Liver (tissue), 9 donors: Measurements from ENCODE around the gene AGO1. TPM values are rescaled to one million over a fixed set of nuclear protein-coding genes. Genes with fewer than 3 reads are reported as not detected.
"Not testable (repeated sequence)": the region's sequence is repeated elsewhere in the genome, so short reads cannot be mapped to it uniquely, and the experiment has no call there.

Source experiments
- DNase-seq: peaks from one replicate; pipeline ENCODE4 v3.0.0-alpha.2; 2017; ENCODE audit warnings: low spot score
- H3K27ac ChIP-seq, 2 donors: one replicate each; pipeline ENCODE4 v1.7.0; 2013; ENCODE audit warnings: inconsistent platforms in 2 of 2, low read length in 2 of 2, control low read depth in 1 of 2, low read depth in 1 of 2, mild to moderate bottlenecking in 1 of 2
- H3K27me3 ChIP-seq, 4 donors: one replicate each; pipeline versions ENCODE4 v1.6.1 to v1.7.0; 2013; ENCODE audit warnings: low read length in 3 of 4, inconsistent platforms in 1 of 4, mild to moderate bottlenecking in 1 of 4, moderate library complexity in 1 of 4; ENCODE audit not compliant: control insufficient read depth in 4 of 4, insufficient read depth in 4 of 4
- H3K36me3 ChIP-seq, 4 donors: one replicate each; pipeline versions ENCODE4 v1.6.1 to v1.7.0; 2013; ENCODE audit warnings: low read length in 3 of 4, mild to moderate bottlenecking in 3 of 4, low read depth in 1 of 4, moderate library complexity in 1 of 4; ENCODE audit not compliant: control insufficient read depth in 4 of 4, insufficient read depth in 3 of 4
- H3K4me1 ChIP-seq, 4 donors: one replicate each; pipeline versions ENCODE4 v1.6.1 to v1.7.0; 2013; ENCODE audit warnings: low read length in 3 of 4, mild to moderate bottlenecking in 3 of 4, moderate library complexity in 1 of 4; ENCODE audit not compliant: control insufficient read depth in 4 of 4, insufficient read depth in 4 of 4
- H3K4me3 ChIP-seq, 3 donors: one replicate each; pipeline versions ENCODE4 v1.6.1 to v1.7.0; 2013; ENCODE audit warnings: low read length in 3 of 3, control low read depth in 1 of 3, low read depth in 1 of 3, mild to moderate bottlenecking in 1 of 3
- H3K9ac ChIP-seq, 2 donors: one replicate each; pipeline ENCODE4 v1.7.0; 2013; ENCODE audit warnings: low read length in 2 of 2, mild to moderate bottlenecking in 2 of 2, moderate library complexity in 2 of 2, control low read depth in 1 of 2, low read depth in 1 of 2
- H3K9me3 ChIP-seq, 4 donors: one replicate each; pipeline versions ENCODE4 v1.6.1 to v1.7.0; 2013; ENCODE audit warnings: low read length in 3 of 4; ENCODE audit not compliant: control insufficient read depth in 4 of 4
- EGR1 ChIP-seq, 2 donors: IDR thresholded peaks; 2 replicates each; pipeline ENCODE4 v1.6.1; 2016 to 2018; ENCODE audit warnings: antibody characterized with exemption in 2 of 2, low read depth in 2 of 2
- FOXA1 ChIP-seq: IDR thresholded peaks from 2 replicates; pipeline ENCODE4 v1.6.1; 2016; ENCODE audit warnings: antibody characterized with exemption
- FOXA2 ChIP-seq: IDR thresholded peaks from 2 replicates; pipeline ENCODE4 v1.6.1; 2016; ENCODE audit warnings: antibody characterized with exemption
- GABPA ChIP-seq, 2 donors: IDR thresholded peaks in 1 of 2; conservative IDR thresholded peaks in 1 of 2; 2 replicates each; pipeline ENCODE4 v1.6.1; 2016; ENCODE audit warnings: antibody characterized with exemption in 2 of 2, mild to moderate bottlenecking in 1 of 2, moderate library complexity in 1 of 2
- HNF4A ChIP-seq, 2 donors: conservative IDR thresholded peaks; 2 replicates each; pipeline ENCODE4 v1.6.1; 2016; ENCODE audit warnings: antibody characterized with exemption in 2 of 2, mild to moderate bottlenecking in 2 of 2
- HNF4G ChIP-seq: IDR thresholded peaks from 2 replicates; pipeline ENCODE4 v1.6.1; 2016; ENCODE audit warnings: antibody characterized with exemption
- JUND ChIP-seq, 2 donors: IDR thresholded peaks; 2 replicates each; pipeline ENCODE4 v1.6.1; 2016; ENCODE audit warnings: antibody characterized with exemption in 2 of 2
- NR2F2 ChIP-seq: IDR thresholded peaks from 2 replicates; pipeline ENCODE4 v1.6.1; 2016; ENCODE audit warnings: antibody characterized with exemption
- RAD21 ChIP-seq, 2 donors: IDR thresholded peaks; 2 replicates each; pipeline ENCODE4 v1.6.1; 2016; ENCODE audit warnings: antibody characterized with exemption in 2 of 2, mild to moderate bottlenecking in 2 of 2
- RXRA ChIP-seq, 2 donors: IDR thresholded peaks; 2 replicates each; pipeline ENCODE4 v1.6.1; 2017 to 2018; ENCODE audit warnings: antibody characterized with exemption in 2 of 2, mild to moderate bottlenecking in 1 of 2
- SP1 ChIP-seq: IDR thresholded peaks from 2 replicates; pipeline ENCODE4 v1.6.1; 2018; ENCODE audit warnings: antibody characterized with exemption, mild to moderate bottlenecking
- TAF1 ChIP-seq: conservative IDR thresholded peaks from 2 replicates; pipeline ENCODE4 v1.6.1; 2016; ENCODE audit warnings: antibody characterized with exemption, mild to moderate bottlenecking
- YY1 ChIP-seq: IDR thresholded peaks from 2 replicates; pipeline ENCODE4 v1.6.1; 2016; ENCODE audit warnings: antibody characterized with exemption, mild to moderate bottlenecking
- WGBS: extraction: QIAGEN DNeasy Blood & Tissue Kit; methylation state at CpG from one replicate; pipeline ENCODE4 v1.1.7; 2013; 5-methylcytosine and 5-hydroxymethylcytosine counted together
- polyA plus RNA-seq, 2 donors: library from polyadenylated mRNA; stranded (reverse) in 1 of 2; unstranded in 1 of 2; fragments of 200-250 nt in 1 of 2; fragments of >200 nt in 1 of 2; fragmentation: Nextera tagmentation in 1 of 2; extraction: Ambion mirVana in 1 of 2; gene quantifications; one replicate each; pipeline versions ENCODE4 v1.2.1 to v1.2.3, GENCODE V29; 2013 to 2015
- total RNA-seq, 2 donors: library from RNA; depleted of rRNA; stranded (reverse); fragments of >200 nt; gene quantifications; one replicate each; pipeline ENCODE4 v1.2.3, GENCODE V29; 2014
- TF ChIP-seq, protein P1 (sequence below): IDR thresholded peaks from 2 replicates; pipeline ENCODE4 v1.6.1; 2016; ENCODE audit warnings: antibody characterized with exemption, mild to moderate bottlenecking
- TF ChIP-seq, protein P2 (sequence below): IDR thresholded peaks from 2 replicates; pipeline ENCODE4 v1.6.1; 2016; ENCODE audit warnings: antibody characterized with exemption
- TF ChIP-seq, protein P3 (sequence below): IDR thresholded peaks from 2 replicates; pipeline ENCODE4 v1.6.1; 2016; ENCODE audit warnings: antibody characterized with exemption
- TF ChIP-seq, protein P4 (sequence below): fragments of 150-350 bp; IDR thresholded peaks from 2 replicates; pipeline ENCODE4 v1.5.1; 2017; ENCODE audit warnings: improper control_type of control experiment, low read depth, low read length; ENCODE audit not compliant: missing input control
- TF ChIP-seq, protein P5 (sequence below): IDR thresholded peaks from 2 replicates; pipeline ENCODE4 v1.6.1; 2016; ENCODE audit warnings: antibody characterized with exemption
- donor health status: healthy.
- donor health status: healthy.
- donor health status: healthy.
- donor health status: healthy.
- donor health status: healthy.

Gene AGO1
- total and polyA plus RNA-seq, 4 donors: 1.5 to 11.3 (median 4.9) TPM

DNA sequence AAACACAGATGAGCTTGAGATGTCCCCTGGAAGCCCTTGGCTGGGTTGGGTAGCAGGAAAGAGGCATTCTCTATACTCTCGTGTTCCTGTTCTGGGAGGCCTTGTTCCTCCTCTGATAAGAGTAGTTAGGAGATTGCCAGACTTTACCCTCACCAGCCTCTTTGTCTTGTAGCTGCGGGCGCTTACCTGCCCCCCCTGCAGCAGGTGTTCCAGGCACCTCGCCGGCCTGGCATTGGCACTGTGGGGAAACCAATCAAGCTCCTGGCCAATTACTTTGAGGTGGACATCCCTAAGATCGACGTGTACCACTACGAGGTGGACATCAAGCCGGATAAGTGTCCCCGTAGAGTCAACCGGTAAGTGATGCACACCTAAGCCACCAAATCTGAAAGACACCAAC is 5.2 kb downstream of the AGO1 start:
- no peak overlapping the region for H3K4me3 ChIP-seq
- H3K9me3 ChIP-seq: no peaks in the 10 kb centered on the region
- no peak for TF ChIP-seq RXRA (IDR thresholded peaks at IDR 0.05)
- TF ChIP-seq YY1: no peak
- TF ChIP-seq GABPA (IDR thresholded peaks at IDR 0.05 in 1 of 2, conservative IDR thresholded peaks at IDR 0.05 in 1 of 2): no peak
- TF ChIP-seq, protein P1, sequence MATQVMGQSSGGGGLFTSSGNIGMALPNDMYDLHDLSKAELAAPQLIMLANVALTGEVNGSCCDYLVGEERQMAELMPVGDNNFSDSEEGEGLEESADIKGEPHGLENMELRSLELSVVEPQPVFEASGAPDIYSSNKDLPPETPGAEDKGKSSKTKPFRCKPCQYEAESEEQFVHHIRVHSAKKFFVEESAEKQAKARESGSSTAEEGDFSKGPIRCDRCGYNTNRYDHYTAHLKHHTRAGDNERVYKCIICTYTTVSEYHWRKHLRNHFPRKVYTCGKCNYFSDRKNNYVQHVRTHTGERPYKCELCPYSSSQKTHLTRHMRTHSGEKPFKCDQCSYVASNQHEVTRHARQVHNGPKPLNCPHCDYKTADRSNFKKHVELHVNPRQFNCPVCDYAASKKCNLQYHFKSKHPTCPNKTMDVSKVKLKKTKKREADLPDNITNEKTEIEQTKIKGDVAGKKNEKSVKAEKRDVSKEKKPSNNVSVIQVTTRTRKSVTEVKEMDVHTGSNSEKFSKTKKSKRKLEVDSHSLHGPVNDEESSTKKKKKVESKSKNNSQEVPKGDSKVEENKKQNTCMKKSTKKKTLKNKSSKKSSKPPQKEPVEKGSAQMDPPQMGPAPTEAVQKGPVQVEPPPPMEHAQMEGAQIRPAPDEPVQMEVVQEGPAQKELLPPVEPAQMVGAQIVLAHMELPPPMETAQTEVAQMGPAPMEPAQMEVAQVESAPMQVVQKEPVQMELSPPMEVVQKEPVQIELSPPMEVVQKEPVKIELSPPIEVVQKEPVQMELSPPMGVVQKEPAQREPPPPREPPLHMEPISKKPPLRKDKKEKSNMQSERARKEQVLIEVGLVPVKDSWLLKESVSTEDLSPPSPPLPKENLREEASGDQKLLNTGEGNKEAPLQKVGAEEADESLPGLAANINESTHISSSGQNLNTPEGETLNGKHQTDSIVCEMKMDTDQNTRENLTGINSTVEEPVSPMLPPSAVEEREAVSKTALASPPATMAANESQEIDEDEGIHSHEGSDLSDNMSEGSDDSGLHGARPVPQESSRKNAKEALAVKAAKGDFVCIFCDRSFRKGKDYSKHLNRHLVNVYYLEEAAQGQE: no peak
- no peak for TF ChIP-seq HNF4A (conservative IDR thresholded peaks at IDR 0.05)
- TF ChIP-seq TAF1: no peak
- TF ChIP-seq, protein P2, sequence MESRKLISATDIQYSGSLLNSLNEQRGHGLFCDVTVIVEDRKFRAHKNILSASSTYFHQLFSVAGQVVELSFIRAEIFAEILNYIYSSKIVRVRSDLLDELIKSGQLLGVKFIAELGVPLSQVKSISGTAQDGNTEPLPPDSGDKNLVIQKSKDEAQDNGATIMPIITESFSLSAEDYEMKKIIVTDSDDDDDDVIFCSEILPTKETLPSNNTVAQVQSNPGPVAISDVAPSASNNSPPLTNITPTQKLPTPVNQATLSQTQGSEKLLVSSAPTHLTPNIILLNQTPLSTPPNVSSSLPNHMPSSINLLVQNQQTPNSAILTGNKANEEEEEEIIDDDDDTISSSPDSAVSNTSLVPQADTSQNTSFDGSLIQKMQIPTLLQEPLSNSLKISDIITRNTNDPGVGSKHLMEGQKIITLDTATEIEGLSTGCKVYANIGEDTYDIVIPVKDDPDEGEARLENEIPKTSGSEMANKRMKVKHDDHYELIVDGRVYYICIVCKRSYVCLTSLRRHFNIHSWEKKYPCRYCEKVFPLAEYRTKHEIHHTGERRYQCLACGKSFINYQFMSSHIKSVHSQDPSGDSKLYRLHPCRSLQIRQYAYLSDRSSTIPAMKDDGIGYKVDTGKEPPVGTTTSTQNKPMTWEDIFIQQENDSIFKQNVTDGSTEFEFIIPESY: no peak
- no peak for TF ChIP-seq FOXA2
- no peak for TF ChIP-seq JUND (IDR thresholded peaks at IDR 0.05)
- TF ChIP-seq, protein P3, sequence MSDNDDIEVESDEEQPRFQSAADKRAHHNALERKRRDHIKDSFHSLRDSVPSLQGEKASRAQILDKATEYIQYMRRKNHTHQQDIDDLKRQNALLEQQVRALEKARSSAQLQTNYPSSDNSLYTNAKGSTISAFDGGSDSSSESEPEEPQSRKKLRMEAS: no peak
- no peak for TF ChIP-seq EGR1 (IDR thresholded peaks at IDR 0.05; ENCODE audit: low read depth in 2 of 2)
- TF ChIP-seq, protein P4, sequence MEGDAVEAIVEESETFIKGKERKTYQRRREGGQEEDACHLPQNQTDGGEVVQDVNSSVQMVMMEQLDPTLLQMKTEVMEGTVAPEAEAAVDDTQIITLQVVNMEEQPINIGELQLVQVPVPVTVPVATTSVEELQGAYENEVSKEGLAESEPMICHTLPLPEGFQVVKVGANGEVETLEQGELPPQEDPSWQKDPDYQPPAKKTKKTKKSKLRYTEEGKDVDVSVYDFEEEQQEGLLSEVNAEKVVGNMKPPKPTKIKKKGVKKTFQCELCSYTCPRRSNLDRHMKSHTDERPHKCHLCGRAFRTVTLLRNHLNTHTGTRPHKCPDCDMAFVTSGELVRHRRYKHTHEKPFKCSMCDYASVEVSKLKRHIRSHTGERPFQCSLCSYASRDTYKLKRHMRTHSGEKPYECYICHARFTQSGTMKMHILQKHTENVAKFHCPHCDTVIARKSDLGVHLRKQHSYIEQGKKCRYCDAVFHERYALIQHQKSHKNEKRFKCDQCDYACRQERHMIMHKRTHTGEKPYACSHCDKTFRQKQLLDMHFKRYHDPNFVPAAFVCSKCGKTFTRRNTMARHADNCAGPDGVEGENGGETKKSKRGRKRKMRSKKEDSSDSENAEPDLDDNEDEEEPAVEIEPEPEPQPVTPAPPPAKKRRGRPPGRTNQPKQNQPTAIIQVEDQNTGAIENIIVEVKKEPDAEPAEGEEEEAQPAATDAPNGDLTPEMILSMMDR: no peak
- TF ChIP-seq SP1: no peak
- TF ChIP-seq HNF4G: no peak
- TF ChIP-seq, protein P5, sequence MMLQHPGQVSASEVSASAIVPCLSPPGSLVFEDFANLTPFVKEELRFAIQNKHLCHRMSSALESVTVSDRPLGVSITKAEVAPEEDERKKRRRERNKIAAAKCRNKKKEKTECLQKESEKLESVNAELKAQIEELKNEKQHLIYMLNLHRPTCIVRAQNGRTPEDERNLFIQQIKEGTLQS: no peak
- no peak for TF ChIP-seq RAD21 (IDR thresholded peaks at IDR 0.05)
- no peak for TF ChIP-seq NR2F2
- TF ChIP-seq FOXA1: no peak
- WGBS: 89% methylated on average over 11 of the region's 11 CpGs
- DNase-seq: no peak
- H3K27ac ChIP-seq: no peak overlapping the region
- peaks cover 0 to 6% (median 1%) of the 10 kb centered on the region in 4 donors for H3K4me1 ChIP-seq
- no peaks in the 10 kb centered on the region for H3K27me3 ChIP-seq
- H3K36me3 ChIP-seq: peaks cover 3 to 18% (median 14%) of the 10 kb centered on the region in 4 donors
- no peak overlapping the region for H3K9ac ChIP-seq

DNA sequence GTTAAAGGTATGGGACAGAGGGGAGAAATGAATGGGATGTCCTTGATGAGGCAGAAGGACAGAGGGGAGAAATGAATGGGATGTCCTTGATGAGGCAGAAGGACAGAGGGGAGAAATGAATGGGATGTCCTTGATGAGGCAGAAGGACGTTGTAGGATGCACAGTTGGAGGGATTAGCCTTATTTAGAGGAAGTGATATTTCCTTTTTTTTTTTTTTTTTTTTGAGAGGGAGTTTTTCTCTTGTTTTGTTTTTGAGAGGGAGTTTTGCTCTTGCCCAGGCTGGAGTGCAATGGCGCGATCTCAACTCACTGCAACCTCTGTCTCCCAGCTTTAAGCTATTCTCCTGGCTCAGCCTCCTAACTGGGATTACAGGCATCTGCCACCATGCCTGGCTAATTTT is 6.0 kb downstream of the AGO1 start:
- 87% methylated on average over 3 of the region's 3 CpGs for WGBS
- H3K27ac ChIP-seq, H3K4me3 ChIP-seq, H3K4me1 ChIP-seq, H3K9me3 ChIP-seq, DNase-seq, H3K27me3 ChIP-seq, H3K9ac ChIP-seq: not testable (repeated sequence)
- H3K36me3 ChIP-seq: peaks cover 3 to 25% (median 17%) of the 10 kb centered on the region in 4 donors
